GM18861 (cell line): ENCODE measurements around the gene CLDN22.

Source experiments
- ATAC-seq: cut with Tn5 transposase; IDR thresholded peaks from one replicate; pipeline ENCODE4 v1.9.1; 2021; ENCODE audit not compliant: unreplicated experiment

The CLDN22 gene

GRCh38 chr4:183323295-183323694, 3.2 kb upstream of the CLDN22 start:
- no peak for ATAC-seq

GRCh38 chr4:183322326-183322725, 2.2 kb upstream of the CLDN22 start, which contains the start of gene CLDN24:
Gene CLDN24, minus strand, starts transcription at chr4:183322426. Its CDS starts 0 bp downstream, at chr4:183322426.
- no peak for ATAC-seq

GRCh38 chr4:183321516-183321915, 1.4 kb upstream of the CLDN22 start:
- ATAC-seq: no peak

- peak; percentile 66 for ATAC-seq
These were observed 1.0 kb upstream of the CLDN22 start for GRCh38 chr4:183321079-183321478.

GRCh38 chr4:183318656-183319055, 1.4 kb downstream of the CLDN22 start:
- ATAC-seq: no peak

- ATAC-seq: no peak
These were observed 5.3 kb downstream of the CLDN22 start for GRCh38 chr4:183314806-183315205.

- ATAC-seq: no peak
These were observed 5.7 kb downstream of the CLDN22 start for GRCh38 chr4:183314336-183314735.

- no peak for ATAC-seq
These were observed 7.2 kb downstream of the CLDN22 start for GRCh38 chr4:183312841-183313240.

- ATAC-seq: no peak
These were observed 13.3 kb downstream of the CLDN22 start for GRCh38 chr4:183306811-183307210.

GRCh38 chr4:183304538-183304937, 15.5 kb downstream of the CLDN22 start:
- peak; percentile 8 for ATAC-seq

GRCh38 chr4:183304067-183304466, 16.0 kb downstream of the CLDN22 start:
- peak; percentile 59 for ATAC-seq

- no peak for ATAC-seq
These were observed 16.8 kb downstream of the CLDN22 start for GRCh38 chr4:183303301-183303700.

GRCh38 chr4:183300655-183301054, 19.4 kb downstream of the CLDN22 start:
- ATAC-seq: no peak

GRCh38 chr4:183300070-183300469, 20.0 kb downstream of the CLDN22 start:
- no peak for ATAC-seq

- ATAC-seq: peak; percentile 28
These were observed 20.6 kb downstream of the CLDN22 start for GRCh38 chr4:183299464-183299863.

- peak; percentile 92 for ATAC-seq
These were observed 22.4 kb downstream of the CLDN22 start for GRCh38 chr4:183297675-183298074.

GRCh38 chr4:183295711-183296110, 24.4 kb downstream of the CLDN22 start:
- ATAC-seq: no peak

GRCh38 chr4:183291070-183291469, 29.0 kb downstream of the CLDN22 start:
- no peak for ATAC-seq

GRCh38 chr4:183289688-183290087, 30.4 kb downstream of the CLDN22 start:
- no peak for ATAC-seq

- ATAC-seq: no peak
These were observed 31.1 kb downstream of the CLDN22 start for GRCh38 chr4:183288955-183289354.

GRCh38 chr4:183287677-183288076, 32.4 kb downstream of the CLDN22 start:
- peak; percentile 82 for ATAC-seq

- peak; percentile 83 for ATAC-seq
These were observed 32.8 kb downstream of the CLDN22 start for GRCh38 chr4:183287309-183287659.

GRCh38 chr4:183286590-183287308, 33.3 kb downstream of the CLDN22 start:
- peak; percentile 18 for ATAC-seq
